Endothelial cell of umbilical vein (primary cell): ENCODE data around the gene MAU2. TPM values are rescaled to one million over a fixed set of nuclear protein-coding genes. Genes with fewer than 3 reads are reported as not detected.

ENCODE experiments used
- BruUV-seq: library from RNA; stranded (reverse); fragments of 400-500 nt; replicated peaks from 2 replicates; lab custom pipeline; 2021; lab: Mats Ljungman, UMichigan
- CTCF ChIA-PET: fragments of 300-600, 350-600 bp; sonication (Branson Sonifier 250); formaldehyde crosslinking; loops from one replicate; lab custom pipeline; 2021; ENCODE audit warnings: antibody characterized with exemption, inconsistent platforms; lab: Charles Lee
- POLR2A ChIA-PET: fragments of 300-600, 350-600 bp; sonication (Branson Sonifier 250); formaldehyde crosslinking; loops from one replicate; lab custom pipeline; 2021; ENCODE audit warnings: antibody characterized with exemption, inconsistent platforms; lab: Charles Lee
- DNase-seq: peaks from one replicate; pipeline ENCODE4 v3.0.0-alpha.2; 2011; ENCODE audit warnings: low read depth, low spot score
- FAIRE-seq: peaks from 2 replicates; lab custom pipeline; 2011; peaks lifted over from hg19 to GRCh38; lab: Jason Lieb, UNC
- H2AFZ ChIP-seq: 2 replicates; pipeline ENCODE4 v1.6.0; 2012; ENCODE audit warnings: low read depth, low read length, control low read depth, inconsistent platforms
- H3K27ac ChIP-seq: 2 replicates; pipeline ENCODE4 v1.5.1; 2011; ENCODE audit warnings: low read depth, mild to moderate bottlenecking, control low read depth, low read length, moderate library complexity; ENCODE audit not compliant: insufficient read depth
- H3K27me3 ChIP-seq, 2 experiments: 2 replicates each; pipeline versions ENCODE4 v1.6.0 to v1.6.1; 2011; ENCODE audit warnings: low read length in 2 of 2, mixed read lengths in 1 of 2; ENCODE audit not compliant: control insufficient read depth in 2 of 2, insufficient read depth in 2 of 2
- H3K36me3 ChIP-seq, 2 experiments: 2 replicates in 1 of 2; 3 replicates in 1 of 2; pipeline ENCODE4 v1.5.1; 2011; ENCODE audit warnings: low read length in 2 of 2, mild to moderate bottlenecking in 1 of 2, moderate library complexity in 1 of 2; ENCODE audit not compliant: control insufficient read depth in 2 of 2, insufficient read depth in 2 of 2; ENCODE audit errors: extremely low read depth in 1 of 2
- H3K4me1 ChIP-seq: 3 replicates; pipeline ENCODE4 v1.5.1; 2011; ENCODE audit warnings: mild to moderate bottlenecking, low read length; ENCODE audit not compliant: control insufficient read depth, insufficient read depth; ENCODE audit errors: extremely low read depth
- H3K4me2 ChIP-seq: 2 replicates; pipeline ENCODE4 v1.6.1; 2011; ENCODE audit warnings: low read length, control low read depth, mixed read lengths; ENCODE audit not compliant: insufficient read depth
- H3K4me3 ChIP-seq, 3 experiments: fragments of 200-600 bp in 1 of 3; sonication (generic), shearing (Covaris generic) in 1 of 3; replicated peaks in 1 of 3; 2 replicates each; pipeline ENCODE4 v1.5.1; 2011 to 2016; ENCODE audit warnings: control low read depth in 3 of 3, low read length in 3 of 3, mild to moderate bottlenecking in 2 of 3, inconsistent platforms in 1 of 3, low read depth in 1 of 3, moderate library complexity in 1 of 3; ENCODE audit not compliant: insufficient read depth in 1 of 3
- H3K79me2 ChIP-seq: 2 replicates; pipeline ENCODE4 v1.6.0; 2012; ENCODE audit warnings: low read length, inconsistent platforms; ENCODE audit not compliant: control insufficient read depth, insufficient read depth
- H3K9ac ChIP-seq: replicated peaks from 2 replicates; pipeline ENCODE3; 2011; ENCODE audit warnings: low read length, control low read depth; ENCODE audit not compliant: insufficient read depth; ENCODE audit errors: extremely low read depth
- H3K9me1 ChIP-seq: replicated peaks from 3 replicates; pipeline ENCODE4 v1.6.0; 2011; ENCODE audit warnings: mild to moderate bottlenecking, low read length; ENCODE audit not compliant: control insufficient read depth, insufficient read depth; ENCODE audit errors: extremely low read depth
- H3K9me3 ChIP-seq: replicated peaks from 2 replicates; pipeline ENCODE4 v1.5.1; 2012; ENCODE audit warnings: low read length, inconsistent platforms; ENCODE audit not compliant: control insufficient read depth, insufficient read depth
- H4K20me1 ChIP-seq: replicated peaks from 2 replicates; pipeline ENCODE3; 2011; ENCODE audit warnings: mild to moderate bottlenecking, low read length; ENCODE audit not compliant: control insufficient read depth, insufficient read depth; ENCODE audit errors: extremely low read depth
- EZH2 ChIP-seq: IDR thresholded peaks from 2 replicates; pipeline ENCODE4 v1.6.1; 2012; ENCODE audit warnings: borderline replicate concordance, low read depth, mild to moderate bottlenecking, moderate library complexity, low read length, inconsistent platforms; ENCODE audit not compliant: severe bottlenecking
- FOS ChIP-seq: IDR thresholded peaks from 2 replicates; pipeline ENCODE4 v1.6.1; 2011; ENCODE audit warnings: mild to moderate bottlenecking, low read length, moderate library complexity, borderline replicate concordance; ENCODE audit not compliant: insufficient read depth
- GATA2 ChIP-seq: IDR thresholded peaks from 2 replicates; pipeline ENCODE4 v1.7.0; 2011; ENCODE audit warnings: low read depth, mild to moderate bottlenecking, moderate library complexity, mixed read lengths, low read length; ENCODE audit not compliant: insufficient read length, insufficient read depth
- MYC ChIP-seq: IDR thresholded peaks from one replicate; pipeline ENCODE4 v1.6.1; 2011; ENCODE audit warnings: mild to moderate bottlenecking, low read depth, low read length
- POLR2A ChIP-seq: IDR thresholded peaks from 2 replicates; pipeline ENCODE4 v1.6.1; 2012; ENCODE audit warnings: low read depth, mild to moderate bottlenecking, control low read depth, low read length
- POLR2AphosphoS5 ChIP-seq: IDR thresholded peaks from 2 replicates; pipeline ENCODE4 v1.6.1; 2012; ENCODE audit warnings: low read depth, mild to moderate bottlenecking, control low read depth, low read length, moderate library complexity; ENCODE audit not compliant: insufficient read depth
- dilution Hi-C: fragments of 300-500 bp; cut with MboI; formaldehyde crosslinking; loops from one replicate; pipeline ENCODE4 v1.15.0; 2019; ENCODE audit warnings: low sequenced_read_pairs; ENCODE audit not compliant: extremely low pct_ligation_motif_present
- intact Hi-C: fragments of 100-400 bp; cut with micrococcal nuclease; formaldehyde crosslinking; loops from one replicate; pipeline ENCODE4 v1.10.0; 2022
- polyA plus RNA-seq, 4 experiments: library from polyadenylated mRNA; depleted of rRNA in 3 of 4; stranded (reverse) in 3 of 4; unstranded in 1 of 4; fragments of >200 nt; gene quantifications; 2 replicates each; pipeline versions ENCODE4 v1.2.1 to v1.2.3, GENCODE V29; 2011 to 2012; ENCODE audit warnings: missing spikeins in 1 of 4
- total RNA-seq: library from RNA; stranded (reverse); gene quantifications from 2 replicates; pipeline ENCODE4 v1.2.3, GENCODE V29; 2021

Gene MAU2
- total and polyA plus RNA-seq, 2 donors (not counting 3 experiments of a cell fraction or from before 2014, with no cell fraction given), result 36.9 to 70.0 TPM

GRCh38 chr19:19316082-19316481, 4.5 kb upstream of the MAU2 start:
- Histone ChIP-seq H3K27ac (no peak overlapping the region), H3K79me2 (peaks cover 20% of the 10 kb centered on the region), H2AFZ (no peak overlapping the region), H3K4me2 (no peak overlapping the region), H3K4me3 (no peak overlapping the region), H3K27me3 (no peaks in the 10 kb centered on the region), H3K9me3 (no peaks in the 10 kb centered on the region), H3K36me3 (peaks cover 2 to 12% of the 10 kb centered on the region in 2 experiments), H3K9me1 (no peaks in the 10 kb centered on the region), H4K20me1 (no peaks in the 10 kb centered on the region), H3K4me1 (peaks cover 9% of the 10 kb centered on the region), H3K9ac (no peak overlapping the region)
- no TSS peak for BruUV-seq
- ChIA-PET POLR2A (interaction anchor here (0.7 kb wide), 1 partner anchor 49 kb away, joined by 3 read pairs; no protein-coding TSS in a partner anchor), CTCF (interaction anchor here (1.0 to 1.1 kb wide), 3 partner anchors 10 to 170 kb away, joined by 3 to 4 read pairs (median 3); no protein-coding TSS in a partner anchor)
- no peak for TF ChIP-seq EZH2
- no peak for TF ChIP-seq GATA2
- TF ChIP-seq MYC, result no peak
- TF ChIP-seq POLR2A, result no peak
- TF ChIP-seq FOS, result no peak
- dilution Hi-C loops, result no loop called here
- FAIRE-seq (no peak), DNase-seq (no peak)
- intact Hi-C loops, result no loop called here

GRCh38 chr19:19319732-19320360, 783 bp upstream of the MAU2 start:
- ChIA-PET POLR2A (no interaction called here), CTCF (no interaction called here)
- intact Hi-C loops (loop anchor here (1.0 to 2.0 kb wide), 3 partner anchors 85 to 170 kb away; partner anchors contain the start of genes BORCS8, GATAD2A and RFXANK), dilution Hi-C loops (no loop called here)
- Histone ChIP-seq H3K9ac (peak overlapping the region; percentile 97), H3K4me2 (peak overlapping the region; percentile 87), H3K4me3 (peak overlapping the region; percentile 69 to 90 (median 83)), H3K79me2 (peaks cover 49% of the 10 kb centered on the region), H3K4me1 (peaks cover 13% of the 10 kb centered on the region), H3K9me3 (no peaks in the 10 kb centered on the region), H4K20me1 (no peaks in the 10 kb centered on the region), H3K27me3 (no peaks in the 10 kb centered on the region), H3K36me3 (peaks cover 9 to 15% of the 10 kb centered on the region in 2 experiments), H2AFZ (peak overlapping the region; percentile 83), H3K27ac (peak overlapping the region; percentile 94), H3K9me1 (no peaks in the 10 kb centered on the region)
- BruUV-seq, result TSS peak; percentile 70
- DNase-seq, result no peak
- no peak for TF ChIP-seq MYC
- no peak for TF ChIP-seq POLR2AphosphoS5
- FAIRE-seq, result peak; percentile 52
